Measurements from ENCODE around the gene INAFM1.

The INAFM1 gene

GRCh38 chr19:47313754-47314295 lies 39.1 kb downstream of the INAFM1 start:
- no peak for DNase-seq

- no peak for DNase-seq
These were observed 40.6 kb downstream of the INAFM1 start for GRCh38 chr19:47315125-47315821.

GRCh38 chr19:47316513-47316912 lies 41.8 kb downstream of the INAFM1 start:
- DNase-seq = no peak

GRCh38 chr19:47319923-47320871 lies 45.5 kb downstream of the INAFM1 start:
- DNase-seq = no peak

GRCh38 chr19:47321630-47322029 lies 46.9 kb downstream of the INAFM1 start:
- DNase-seq = no peak

- no peak for DNase-seq
These were observed 47.4 kb downstream of the INAFM1 start for GRCh38 chr19:47322058-47322457.

GRCh38 chr19:47323409-47323808 lies 48.7 kb downstream of the INAFM1 start:
- no peak for DNase-seq

GRCh38 chr19:47323872-47324271 lies 49.2 kb downstream of the INAFM1 start:
- DNase-seq = no peak

- no peak for DNase-seq
These were observed 49.8 kb downstream of the INAFM1 start for GRCh38 chr19:47324502-47324901.

Data from right forelimb (tissue), 1 donor.